Stimulated activated CD8-positive, alpha-beta memory T cell treated with anti-CD3 and anti-CD28 coated beads, Interleukin-2, amount 100 ng/mL, for 1 hour (primary cell): ENCODE data around the gene DYRK1A.
"Not testable (repeated sequence)": the region's sequence is repeated elsewhere in the genome, so short reads cannot be mapped to it uniquely, and the experiment has no call there.

Source experiments
- DNase-seq, 2 donors: peaks; one replicate each; pipeline ENCODE4 v3.0.0-alpha.2; 2020; ENCODE audit warnings: low read depth in 2 of 2

The DYRK1A gene

GRCh38 chr21:37527716-37528115 is 161.1 kb downstream of the DYRK1A start:
- no peak for DNase-seq

- no peak for DNase-seq
These were observed 161.8 kb downstream of the DYRK1A start for GRCh38 chr21:37528150-37528937.

- DNase-seq = no peak
These were observed 163.1 kb downstream of the DYRK1A start for GRCh38 chr21:37529649-37530048.

GRCh38 chr21:37530901-37531351 is 164.4 kb downstream of the DYRK1A start:
- no peak for DNase-seq

- no peak for DNase-seq
These were observed 164.9 kb downstream of the DYRK1A start for GRCh38 chr21:37531431-37531932.

- no peak for DNase-seq
These were observed 166.6 kb downstream of the DYRK1A start for GRCh38 chr21:37532868-37533780.

- no peak for DNase-seq
These were observed 167.9 kb downstream of the DYRK1A start for GRCh38 chr21:37534431-37534830.

GRCh38 chr21:37535130-37535529 is 168.6 kb downstream of the DYRK1A start:
- no peak for DNase-seq

GRCh38 chr21:37535672-37536071 is 169.1 kb downstream of the DYRK1A start:
- DNase-seq = no peak

- DNase-seq = no peak
These were observed 170.2 kb downstream of the DYRK1A start for GRCh38 chr21:37536616-37537278.

GRCh38 chr21:37537391-37537996 is 170.9 kb downstream of the DYRK1A start:
- DNase-seq = no peak

- DNase-seq = no peak
These were observed 172.5 kb downstream of the DYRK1A start for GRCh38 chr21:37538971-37539590.

- DNase-seq = not testable (repeated sequence)
These were observed 174.6 kb downstream of the DYRK1A start for GRCh38 chr21:37541128-37541527.

GRCh38 chr21:37542512-37542911 is 175.9 kb downstream of the DYRK1A start:
- DNase-seq = no peak

- no peak for DNase-seq
These were observed 179.8 kb downstream of the DYRK1A start for GRCh38 chr21:37546299-37546908.

GRCh38 chr21:37546949-37547614 is 180.5 kb downstream of the DYRK1A start:
- no peak for DNase-seq

- DNase-seq = no peak
These were observed 181.1 kb downstream of the DYRK1A start for GRCh38 chr21:37547615-37548200.

GRCh38 chr21:37548521-37548981 is 182.0 kb downstream of the DYRK1A start:
- DNase-seq = no peak

- not testable (repeated sequence) for DNase-seq
These were observed 183.2 kb downstream of the DYRK1A start for GRCh38 chr21:37549730-37550129.
